IPS DF 19.7 (cell line): ENCODE data around the gene LCNL1.

ENCODE experiments used
- DNase-seq: peaks from one replicate; pipeline ENCODE4 v3.0.0-alpha.2; 2013; ENCODE audit warnings: low read depth, low spot score

LCNL1 gene

DNA sequence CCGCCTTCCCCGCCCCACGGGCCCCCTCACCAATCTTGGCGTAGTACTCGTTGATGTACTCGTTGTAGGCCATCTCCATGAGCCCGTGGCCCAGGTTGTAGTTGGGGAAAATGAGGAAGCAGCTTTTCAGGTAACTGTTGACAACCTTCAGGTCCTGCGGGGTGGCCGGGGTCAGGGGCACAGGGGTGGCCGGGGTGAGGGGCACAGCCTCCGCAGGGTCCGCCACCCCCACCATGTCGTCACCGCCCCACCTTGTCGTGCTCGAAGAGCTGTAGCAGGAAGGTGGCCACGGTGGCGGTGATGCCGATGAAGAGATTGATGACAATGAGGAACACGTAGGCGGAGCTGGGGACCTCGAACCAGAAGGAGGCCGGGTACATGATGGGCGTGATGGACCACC, 28.4 kb downstream of the LCNL1 start:
- no peak for DNase-seq

- no peak for DNase-seq
Observed at GRCh38 chr9:137011907-137012675, 29.3 kb downstream of the LCNL1 start.

GRCh38 chr9:137012694-137013570, 30.1 kb downstream of the LCNL1 start:
- DNase-seq: no peak

DNA sequence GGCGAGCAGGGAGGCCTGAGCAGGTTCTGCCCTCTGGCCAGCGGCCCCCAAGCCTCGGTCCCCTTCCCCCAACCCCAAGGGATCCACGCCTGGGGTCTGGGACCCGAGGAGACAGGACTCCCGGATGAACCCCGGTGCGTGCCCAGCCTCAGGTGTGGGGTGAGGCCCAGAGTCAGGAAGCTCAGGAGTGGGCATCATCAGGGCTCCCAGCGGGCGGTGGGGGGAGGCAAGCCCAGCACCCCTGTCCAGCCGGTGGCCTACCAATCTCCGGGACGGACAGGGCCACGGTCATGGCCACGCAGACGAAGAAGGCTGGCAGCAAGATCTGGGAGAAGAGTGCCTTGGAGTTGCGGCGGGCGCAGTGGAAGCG, 30.8 kb downstream of the LCNL1 start:
- no peak for DNase-seq

GRCh38 chr9:137014166-137014565, 31.4 kb downstream of the LCNL1 start:
- no peak for DNase-seq

DNA sequence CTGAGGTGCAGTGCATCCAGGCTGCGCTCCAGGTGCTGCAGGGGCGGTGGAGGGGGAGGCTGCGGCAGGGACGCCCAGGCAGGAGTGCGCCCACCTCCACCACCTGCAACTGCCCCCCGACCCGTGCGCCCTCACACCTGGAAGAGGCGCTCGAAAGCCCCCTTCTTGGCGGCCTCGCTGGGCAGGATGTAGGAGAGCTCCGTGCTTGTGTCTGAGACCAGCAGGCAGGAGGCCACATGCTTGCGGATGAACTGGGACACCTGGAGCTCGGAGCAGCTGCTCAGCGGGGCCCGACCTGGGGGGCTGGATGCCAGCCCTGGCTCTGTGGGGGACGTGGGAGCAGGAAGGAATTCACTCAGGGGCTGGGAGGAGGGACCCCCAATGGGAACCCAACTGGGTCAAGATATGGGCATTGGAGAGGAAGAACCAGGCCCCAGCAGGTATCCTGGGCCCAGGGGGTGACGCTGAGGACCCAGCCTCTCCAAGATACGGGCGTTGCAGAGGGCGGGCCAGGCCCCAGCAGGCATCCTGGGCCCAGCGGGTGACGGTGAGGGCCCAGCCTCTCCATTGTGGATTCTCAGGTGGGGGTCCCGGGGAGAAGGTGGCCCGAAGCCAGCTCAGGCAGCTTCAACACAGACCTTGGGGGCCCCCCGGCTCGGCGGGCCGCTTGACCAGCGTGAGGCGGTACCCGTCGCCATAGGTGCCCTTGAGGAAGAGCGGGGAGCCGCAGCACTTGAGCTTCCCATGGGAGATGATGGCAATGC, 32.2 kb downstream of the LCNL1 start:
- DNase-seq: no peak

DNA sequence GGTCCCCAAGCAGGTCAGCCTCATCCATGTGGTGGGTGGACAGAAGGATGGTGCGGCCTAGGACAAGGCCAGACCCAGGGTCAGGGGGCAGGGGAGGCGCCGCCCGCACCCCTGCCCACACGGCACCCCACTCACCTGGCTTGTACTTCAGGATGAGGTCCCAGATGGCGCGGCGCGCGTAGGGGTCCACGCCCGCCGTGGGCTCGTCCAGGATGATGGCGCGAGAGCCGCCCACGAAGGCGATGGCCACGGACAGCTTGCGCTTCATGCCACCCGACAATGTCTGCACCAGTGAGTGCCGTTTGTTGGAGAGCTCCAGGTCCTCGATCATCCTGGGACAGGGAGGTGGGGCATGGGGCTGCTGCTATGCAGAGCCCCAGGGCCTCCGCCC, 32.7 kb downstream of the LCNL1 start:
- no peak for DNase-seq

DNA sequence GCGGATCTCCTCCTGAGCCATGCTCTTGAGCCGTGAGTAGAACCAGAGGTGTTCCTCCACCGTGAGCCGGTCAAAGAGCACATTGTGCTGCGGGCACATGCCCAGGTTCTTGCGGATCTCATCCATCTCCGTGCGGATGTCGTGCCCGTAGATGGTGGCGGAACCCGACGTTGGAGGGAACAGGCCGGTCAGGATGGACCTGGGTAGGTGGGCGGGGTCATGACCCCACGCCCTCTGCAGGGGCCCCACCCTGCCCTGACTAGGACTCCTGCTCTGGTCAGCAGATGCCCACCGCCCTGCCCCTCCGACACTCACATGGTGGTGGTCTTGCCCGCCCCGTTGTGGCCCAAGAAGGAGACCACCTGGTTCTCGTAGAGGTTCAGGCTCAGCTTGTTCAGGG, 33.2 kb downstream of the LCNL1 start:
- DNase-seq: no peak

GRCh38 chr9:137016436-137016835, 33.6 kb downstream of the LCNL1 start:
- DNase-seq: no peak

DNA sequence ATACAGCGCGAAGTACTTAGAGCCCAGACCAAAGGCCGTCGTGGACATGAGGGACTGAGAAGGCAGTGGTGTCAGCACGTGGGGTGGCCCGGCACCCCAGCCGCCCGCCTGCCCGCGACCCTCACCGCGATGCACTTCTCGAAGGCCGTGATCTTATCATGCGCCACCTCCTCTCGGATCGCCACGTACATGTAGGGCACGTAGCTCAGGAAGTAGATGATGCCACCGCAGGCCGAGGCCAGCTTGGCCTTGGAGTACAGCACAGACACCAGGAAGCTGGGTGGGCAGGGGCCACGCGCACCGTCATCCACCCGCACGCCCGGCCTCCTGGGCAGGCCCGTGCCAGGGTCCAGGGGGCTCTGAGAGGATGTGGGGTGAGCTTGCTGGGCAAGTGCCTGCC, 34.3 kb downstream of the LCNL1 start:
- no peak for DNase-seq

DNA sequence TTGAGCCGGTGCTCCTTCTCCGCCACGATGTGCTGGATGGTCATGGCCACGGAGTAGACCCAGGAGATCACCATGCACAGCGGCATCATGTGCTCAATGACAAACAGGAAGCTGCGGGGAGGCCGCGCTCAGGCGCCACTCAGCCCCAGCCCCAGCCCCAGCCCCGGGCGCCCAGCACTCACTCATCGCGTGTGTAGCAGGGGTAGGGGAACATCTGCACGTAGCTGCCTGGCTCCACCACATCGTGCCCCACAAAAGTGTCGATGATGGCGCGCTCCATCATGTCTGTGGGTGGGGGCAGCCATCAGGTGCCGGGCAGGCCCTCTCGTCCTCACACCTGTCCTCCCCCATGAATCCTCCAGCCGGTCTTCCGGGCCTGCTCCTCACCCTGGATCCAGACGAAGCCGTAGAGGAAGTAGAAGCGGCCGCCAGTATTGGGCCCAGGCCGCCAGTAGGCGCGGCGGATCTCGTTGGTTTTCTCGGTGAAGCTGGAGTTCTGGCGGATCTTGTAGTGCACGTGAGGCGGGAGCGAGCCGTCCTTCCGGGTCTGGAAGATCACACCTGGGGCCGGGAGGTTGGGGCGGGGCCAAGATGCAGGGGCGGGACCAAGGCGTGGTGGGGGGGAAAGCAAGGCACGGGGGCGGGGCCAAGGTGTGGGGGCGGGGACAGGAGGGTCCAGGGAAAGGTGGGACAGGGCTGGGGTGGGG, 35.2 kb downstream of the LCNL1 start:
- no peak for DNase-seq

DNA sequence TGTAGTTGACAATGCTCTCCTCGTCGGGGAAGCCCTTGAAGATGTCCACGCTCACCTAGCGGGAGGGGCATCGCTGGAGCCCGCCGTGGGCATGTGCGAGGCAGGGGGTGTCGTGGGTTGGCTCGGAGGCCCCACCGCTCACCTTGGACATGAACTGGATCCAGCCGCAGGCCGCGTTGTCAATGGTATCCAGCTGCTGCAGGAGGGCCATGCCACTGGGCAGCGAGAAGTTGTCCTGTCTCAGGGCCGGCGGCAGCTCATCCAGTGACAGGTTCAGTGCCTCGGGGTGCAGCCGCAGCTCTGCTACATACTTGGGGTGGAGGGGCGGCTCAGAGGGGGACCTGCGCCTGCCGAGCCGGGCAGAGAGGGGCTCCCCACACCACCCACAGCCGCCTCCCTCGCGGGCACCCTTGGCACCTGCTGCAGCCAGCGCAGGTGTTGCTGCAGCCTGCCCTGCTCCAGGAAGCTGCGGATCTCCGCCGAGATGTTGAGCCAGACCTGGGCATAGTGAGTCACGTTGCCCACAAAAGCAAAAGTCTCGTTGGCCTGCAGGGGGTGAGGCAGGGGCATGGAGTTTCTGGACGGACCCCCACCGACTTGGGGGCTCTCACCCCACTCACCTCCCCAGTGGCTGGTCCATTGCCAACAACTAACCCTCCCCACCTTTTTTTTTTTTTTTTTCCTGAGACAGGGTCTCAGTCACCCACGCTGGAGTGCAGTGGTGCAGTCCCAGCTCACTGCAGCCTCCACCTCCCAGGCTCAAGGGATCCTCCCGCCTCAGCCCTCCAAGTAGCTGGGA, 36.2 kb downstream of the LCNL1 start:
- no peak for DNase-seq

- DNase-seq: no peak
Observed at GRCh38 chr9:137019891-137020683, 37.3 kb downstream of the LCNL1 start.

DNA sequence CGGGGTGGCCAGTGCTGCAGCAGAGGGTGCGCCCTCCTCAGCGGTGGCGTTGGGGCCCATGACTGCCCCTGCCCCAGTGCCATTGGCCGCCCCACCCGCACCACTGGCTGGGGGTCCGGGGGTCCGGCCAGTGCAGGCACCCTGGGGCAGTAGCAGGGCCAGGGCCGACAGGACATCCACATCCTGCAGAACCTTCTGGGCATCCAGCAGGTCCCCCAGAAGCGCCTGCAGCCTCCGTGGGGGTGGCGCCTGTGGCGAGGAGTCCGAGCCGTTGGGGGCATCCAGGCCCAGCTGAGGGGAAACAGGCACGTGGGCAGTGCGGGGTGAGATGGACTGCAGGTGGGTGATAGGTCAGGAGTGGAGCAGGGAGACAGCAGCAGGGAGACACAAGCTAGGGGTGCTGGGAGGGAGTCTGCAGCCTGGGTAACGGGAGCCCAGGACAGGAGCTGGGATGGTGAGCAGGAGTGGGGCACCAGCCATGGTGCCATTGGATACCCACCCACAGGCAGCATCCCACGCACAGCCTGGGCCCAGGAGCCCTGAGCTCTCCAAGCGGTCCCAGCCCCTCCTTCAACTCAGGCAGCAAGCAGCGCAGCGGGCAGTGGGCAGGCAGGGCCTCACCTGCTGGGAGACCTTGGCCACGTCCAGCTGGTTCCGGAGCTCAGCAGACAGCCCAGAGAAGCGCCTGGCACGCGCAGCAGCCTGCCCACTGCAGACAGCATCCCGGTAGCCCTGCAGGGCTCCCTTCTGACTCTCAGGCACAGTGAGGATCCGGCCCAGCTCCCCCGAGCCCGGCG, 38.2 kb downstream of the LCNL1 start:
- DNase-seq: no peak

GRCh38 chr9:137021568-137021978, 38.8 kb downstream of the LCNL1 start:
- no peak for DNase-seq

GRCh38 chr9:137021979-137022661, 39.3 kb downstream of the LCNL1 start:
- peak; percentile 70 for DNase-seq

DNA sequence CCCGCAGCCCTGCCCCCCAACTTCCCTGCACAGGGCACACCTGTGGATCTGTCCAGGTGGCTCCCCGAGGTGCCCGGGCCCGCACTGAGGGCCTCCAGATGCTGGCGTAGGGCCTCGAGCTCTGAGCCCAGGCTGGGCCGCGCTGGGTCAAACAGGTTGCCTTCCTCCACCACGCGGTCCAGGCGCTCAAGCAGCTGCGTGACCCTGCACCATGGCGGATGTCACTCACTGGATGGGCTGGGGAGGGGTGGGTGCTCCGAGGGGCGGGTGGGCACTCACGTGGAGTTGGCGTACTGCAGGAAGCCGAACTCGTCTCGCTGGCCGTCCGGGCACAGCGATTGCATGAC, 39.8 kb downstream of the LCNL1 start:
- no peak for DNase-seq

- DNase-seq: no peak
Observed at GRCh38 chr9:137023157-137023556, 40.4 kb downstream of the LCNL1 start.

DNA sequence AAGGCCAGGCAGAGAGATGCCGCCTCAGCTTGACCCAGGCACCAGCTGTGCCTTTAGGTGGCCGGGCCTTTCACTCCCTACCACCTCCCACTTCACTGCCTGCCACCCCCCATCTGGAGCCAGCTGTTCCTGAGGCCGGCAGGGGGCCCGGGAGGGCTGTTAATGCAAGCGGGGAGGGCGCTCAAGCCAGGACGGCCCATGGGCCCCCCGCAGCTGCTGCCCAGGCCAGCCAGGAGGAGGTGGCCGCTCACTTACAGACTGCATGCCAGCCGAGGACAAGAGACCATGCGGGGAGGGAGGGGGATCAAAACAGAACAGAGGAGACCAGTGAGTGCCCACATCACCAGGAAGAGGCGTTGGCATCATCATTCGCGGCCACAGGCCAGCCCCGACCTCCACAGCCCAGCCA, 40.8 kb downstream of the LCNL1 start:
- no peak for DNase-seq
